HG03442 (cell line): ENCODE measurements around the gene SLX1A.
"Not testable (repeated sequence)": the region's sequence is repeated elsewhere in the genome, so short reads cannot be mapped to it uniquely, and the experiment has no call there.

ENCODE experiments used
- ATAC-seq: cut with Tn5 transposase; IDR thresholded peaks from one replicate; pipeline ENCODE4 v1.9.1; 2021; ENCODE audit warnings: mild to moderate bottlenecking, moderate library complexity; ENCODE audit not compliant: unreplicated experiment

The SLX1A gene

GRCh38 chr16:30184096-30184890 lies 9.4 kb upstream of the SLX1A start:
- peak; percentile 2 for ATAC-seq

GRCh38 chr16:30184891-30185682 lies 8.6 kb upstream of the SLX1A start:
- ATAC-seq: no peak

- no peak for ATAC-seq
These were observed 7.8 kb upstream of the SLX1A start for GRCh38 chr16:30185683-30186421.

- ATAC-seq: no peak
These were observed 7.3 kb upstream of the SLX1A start for GRCh38 chr16:30186444-30186781.

- ATAC-seq: no peak
These were observed 6.7 kb upstream of the SLX1A start for GRCh38 chr16:30186782-30187555.

GRCh38 chr16:30187556-30187865 lies 6.2 kb upstream of the SLX1A start:
- ATAC-seq: no peak

GRCh38 chr16:30187971-30188561 lies 5.6 kb upstream of the SLX1A start:
- ATAC-seq: no peak

GRCh38 chr16:30191158-30191557 lies 2.5 kb upstream of the SLX1A start:
- ATAC-seq: not testable (repeated sequence)

GRCh38 chr16:30193098-30193497 lies 577 bp upstream of the SLX1A start:
- peak; percentile 4 for ATAC-seq

- peak; percentile 50 for ATAC-seq
These were observed 674 bp downstream of the SLX1A start for GRCh38 chr16:30194172-30194925.

- not testable (repeated sequence) for ATAC-seq
These were observed 3.3 kb downstream of the SLX1A start for GRCh38 chr16:30197001-30197400.

- ATAC-seq: not testable (repeated sequence)
These were observed 5.4 kb downstream of the SLX1A start, which contains the start of gene SULT1A3 for GRCh38 chr16:30199049-30199448. Gene SULT1A3 (plus strand): TSS chr16:30199255. CDS start chr16:30200729, 1,474 bp downstream.

- not testable (repeated sequence) for ATAC-seq
These were observed 6.1 kb downstream of the SLX1A start for GRCh38 chr16:30199608-30200343.

- not testable (repeated sequence) for ATAC-seq
These were observed 12.0 kb downstream of the SLX1A start for GRCh38 chr16:30205541-30206236.

GRCh38 chr16:30206252-30206651 lies 12.6 kb downstream of the SLX1A start:
- ATAC-seq: not testable (repeated sequence)

GRCh38 chr16:30207063-30207704 lies 13.5 kb downstream of the SLX1A start:
- not testable (repeated sequence) for ATAC-seq

GRCh38 chr16:30209032-30209431 lies 15.4 kb downstream of the SLX1A start:
- not testable (repeated sequence) for ATAC-seq

GRCh38 chr16:30211414-30211813 lies 17.7 kb downstream of the SLX1A start:
- ATAC-seq: not testable (repeated sequence)
